GM18526 (cell line): ENCODE data around the gene ZMIZ2.

Experiments used
- POLR2A ChIP-seq: IDR thresholded peaks from 3 replicates; pipeline ENCODE4 v1.6.1; 2011; ENCODE audit not compliant: insufficient read length; ENCODE audit errors: extremely low read depth

Gene ZMIZ2

DNA sequence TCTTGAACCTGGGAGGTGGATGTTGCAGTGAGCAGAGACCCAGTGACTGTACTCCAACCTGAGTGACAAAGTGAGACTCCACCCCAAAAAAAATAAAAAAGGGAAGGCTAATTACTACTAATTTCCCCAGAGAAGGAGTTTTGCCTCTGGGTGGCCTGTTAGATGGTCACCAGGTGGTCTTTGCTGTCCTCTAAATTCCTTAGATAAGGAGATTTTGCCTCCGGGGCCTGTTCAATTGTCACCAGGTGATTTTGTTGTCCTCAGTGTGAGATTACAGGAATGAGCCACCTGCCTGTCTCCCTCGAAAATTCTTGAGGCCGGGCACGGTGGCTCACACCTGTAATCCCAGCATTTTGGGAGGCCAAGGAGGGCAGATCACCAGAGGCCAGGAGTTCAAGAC, 24.4 kb upstream of the ZMIZ2 start:
- TF ChIP-seq POLR2A: no peak

DNA sequence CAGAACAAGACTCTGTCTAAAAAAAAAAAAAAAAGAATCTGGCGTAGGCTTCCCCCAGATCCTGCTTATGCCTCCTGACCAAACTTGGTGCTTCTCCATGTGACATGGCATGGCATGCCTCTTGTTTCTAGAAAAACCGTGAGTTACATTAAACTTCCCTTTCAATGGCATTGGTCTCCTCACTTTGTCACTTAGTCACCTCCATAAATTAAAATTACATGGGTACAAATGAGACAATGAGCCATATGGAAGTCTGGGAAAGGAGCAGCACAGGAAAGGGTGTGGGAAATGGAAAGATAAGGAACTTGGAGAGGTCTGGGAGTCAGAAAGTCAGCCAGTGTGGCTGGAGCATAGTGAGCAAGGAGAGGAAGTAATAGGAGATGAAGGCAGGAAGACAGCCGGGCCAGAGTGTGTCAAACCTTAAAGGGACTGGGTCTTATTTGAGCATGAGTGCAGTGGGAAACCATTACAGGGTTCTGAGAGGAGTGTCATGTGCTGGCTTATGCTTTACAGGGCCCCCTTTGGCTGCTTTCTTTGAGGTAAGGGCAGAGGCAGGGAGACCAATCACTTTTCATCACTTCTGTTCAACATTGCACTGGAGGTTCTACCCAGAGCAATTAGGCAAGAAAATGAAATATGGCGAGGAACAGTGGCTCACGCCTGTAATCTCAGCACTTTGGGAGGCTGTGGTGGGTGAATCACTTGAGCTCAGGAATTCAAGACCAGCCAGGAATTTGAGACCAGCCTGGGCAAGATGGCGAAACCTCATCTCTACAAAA, 21.3 kb upstream of the ZMIZ2 start:
- TF ChIP-seq POLR2A: no peak

DNA sequence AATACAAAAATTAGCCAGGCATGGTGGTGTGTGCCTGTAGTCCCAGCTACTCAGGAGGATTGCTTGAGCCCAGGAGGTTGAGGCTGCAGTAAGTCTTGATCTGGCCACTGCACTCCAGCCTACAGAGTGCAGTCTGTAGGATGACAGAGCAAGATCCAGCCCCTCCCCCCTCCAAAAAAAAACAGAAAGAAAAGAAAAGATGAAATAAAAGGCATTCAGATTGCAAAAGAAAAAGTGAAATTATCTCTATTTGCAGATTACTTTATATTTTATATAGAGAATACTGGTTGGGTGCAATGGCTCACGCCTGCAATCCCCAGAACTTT, 20.7 kb upstream of the ZMIZ2 start:
- TF ChIP-seq POLR2A: no peak

DNA sequence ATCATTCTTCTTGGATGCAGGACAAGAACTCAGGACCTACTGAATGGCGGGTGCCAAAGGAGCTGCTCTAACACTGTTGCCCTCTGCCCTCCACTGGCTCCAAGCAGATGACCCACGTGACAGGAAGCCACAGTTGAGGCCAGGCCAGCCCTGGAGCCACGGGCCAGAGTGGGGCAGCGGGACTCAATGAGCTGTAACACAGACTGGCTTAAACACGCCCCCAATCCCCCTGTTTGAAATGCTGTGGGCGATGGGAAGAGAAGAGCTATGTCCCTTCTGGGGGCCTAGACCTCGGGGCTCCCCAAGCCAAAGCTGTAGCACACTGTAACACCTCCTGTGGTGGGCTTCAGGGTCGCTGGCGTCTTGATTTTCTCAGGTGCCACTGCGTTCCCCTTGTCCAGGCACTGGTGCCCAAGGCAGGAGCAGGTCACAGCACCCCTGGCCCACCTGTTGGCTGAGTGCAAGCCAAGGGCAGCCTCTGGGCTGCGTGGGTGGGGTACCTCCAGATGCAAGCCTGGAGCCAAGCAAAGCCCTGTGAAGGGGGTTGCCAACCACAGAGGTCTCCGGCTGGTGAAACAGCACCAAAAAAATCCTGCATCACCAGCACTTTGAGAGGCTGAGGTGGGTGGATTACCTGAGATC, 18.6 kb upstream of the ZMIZ2 start:
- TF ChIP-seq POLR2A: no peak

DNA sequence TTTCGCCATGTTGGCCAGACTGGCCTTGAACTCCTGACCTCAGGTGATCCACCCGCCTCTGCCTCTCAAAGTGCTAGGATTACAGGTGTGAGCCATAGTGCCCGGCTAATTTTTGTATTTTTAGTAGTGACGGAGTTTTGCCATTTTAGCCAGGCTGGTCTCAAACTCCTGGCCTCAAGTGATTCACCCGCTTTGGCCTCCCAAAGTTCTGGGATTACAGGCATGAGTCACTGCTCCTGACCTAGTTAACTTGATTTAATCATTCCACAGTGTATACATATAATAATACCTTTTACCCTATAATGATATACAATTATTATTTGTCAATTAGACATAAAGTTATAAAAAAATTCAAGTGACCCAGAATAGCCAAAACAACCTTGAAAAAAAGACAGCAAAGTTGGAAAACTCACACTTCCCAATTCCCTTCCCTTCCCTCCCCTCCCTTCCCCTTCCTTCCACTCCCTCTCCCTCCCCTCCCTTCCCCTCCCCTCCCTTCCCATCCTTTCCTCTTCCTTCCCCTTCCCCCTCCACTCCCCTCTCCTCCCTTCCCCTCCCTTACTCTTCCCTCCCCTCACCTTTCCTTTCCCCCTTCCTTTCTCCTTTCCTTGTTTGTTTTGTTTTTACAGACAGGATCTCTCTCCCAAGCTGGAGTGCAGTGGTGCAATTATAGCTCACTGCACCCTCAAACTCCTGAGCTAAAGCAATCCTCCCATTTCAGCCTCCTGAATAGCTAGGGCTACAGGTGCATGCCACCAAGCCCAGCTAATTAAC, 14.8 kb upstream of the ZMIZ2 start:
- no peak for TF ChIP-seq POLR2A

DNA sequence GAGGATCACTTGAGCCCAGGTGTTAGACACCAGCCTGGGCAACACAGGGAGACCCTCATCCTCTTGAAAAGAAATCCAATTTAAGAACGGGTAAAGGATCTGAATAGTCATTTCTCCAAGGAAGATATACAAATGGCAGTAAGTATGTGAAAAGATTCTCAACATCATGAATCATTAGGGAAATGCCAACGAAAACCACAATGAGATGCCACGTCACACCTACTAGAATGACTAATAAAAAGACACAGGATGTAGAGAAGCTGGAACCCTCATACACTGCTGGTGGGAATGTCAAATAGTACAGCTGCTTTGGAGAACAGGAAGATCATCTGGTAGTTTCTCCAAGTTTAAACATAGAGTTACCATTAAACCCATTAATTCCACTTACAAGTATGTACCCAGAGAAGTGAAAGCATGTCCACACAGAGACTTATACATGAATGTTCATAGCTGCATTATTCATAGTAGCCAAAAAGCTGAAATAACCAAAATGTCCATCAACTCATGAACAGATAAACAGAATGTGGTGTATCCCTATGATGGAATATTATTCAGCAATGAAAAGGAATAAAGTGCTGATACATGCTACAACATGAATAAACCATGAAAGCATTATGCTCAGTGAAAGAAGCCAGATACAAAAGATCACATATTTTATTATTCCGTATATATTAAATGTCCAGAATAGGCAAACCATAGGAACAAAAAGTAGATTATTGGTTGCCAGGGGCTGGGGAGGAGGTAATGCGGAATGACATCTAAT, 13.1 kb upstream of the ZMIZ2 start:
- TF ChIP-seq POLR2A: no peak

DNA sequence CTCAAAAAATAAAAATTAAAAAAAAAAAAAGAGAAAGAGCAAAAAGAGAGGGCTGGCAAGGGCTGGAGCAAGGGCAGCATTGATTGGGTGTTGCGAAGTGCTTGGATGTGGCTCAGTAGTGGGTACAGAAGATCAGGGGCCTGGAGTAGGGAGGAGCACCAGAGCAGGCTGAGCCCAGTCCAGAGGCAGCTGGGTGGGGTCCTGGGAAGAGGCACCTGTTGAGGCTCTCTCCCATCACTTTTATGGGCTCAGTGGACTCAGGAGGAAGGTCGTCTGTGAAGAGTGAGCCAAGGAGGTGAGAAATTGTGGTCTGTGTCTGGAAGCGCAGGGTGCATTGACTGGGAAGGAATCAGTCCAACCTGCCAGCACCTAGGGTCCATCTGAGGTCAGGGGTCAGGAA, 11.8 kb upstream of the ZMIZ2 start:
- no peak for TF ChIP-seq POLR2A

DNA sequence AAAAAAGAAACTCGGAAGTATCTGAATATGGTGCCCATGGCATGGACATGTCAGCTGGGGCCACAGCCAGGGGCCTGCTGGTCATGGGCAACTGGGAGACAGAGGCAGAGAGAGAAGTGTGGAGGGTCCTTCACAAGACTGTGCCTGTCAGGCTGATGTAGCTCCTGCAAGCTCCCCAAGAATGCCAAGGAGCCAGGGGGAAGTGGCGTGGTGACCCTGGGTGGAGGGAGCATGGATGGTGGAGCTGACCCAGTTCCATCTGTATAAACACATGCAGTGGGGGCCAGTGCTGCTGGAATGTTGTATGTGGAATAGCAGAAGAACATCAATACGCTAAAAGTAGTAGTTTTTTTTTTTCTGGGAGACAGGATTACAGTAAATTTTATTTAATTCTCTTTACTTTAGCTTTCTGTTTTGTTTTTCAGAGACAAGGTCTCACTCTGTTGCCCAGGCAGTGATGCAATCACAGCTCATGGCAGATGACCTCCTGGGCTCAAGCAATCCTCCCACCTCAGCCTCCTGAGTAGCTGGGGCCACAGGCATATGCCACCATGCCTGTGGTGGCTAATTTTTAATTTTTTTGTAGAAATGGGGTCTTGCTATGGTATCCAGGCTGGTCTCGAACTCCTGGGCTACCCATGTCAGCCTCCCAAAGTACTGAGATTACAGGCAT, 10.5 kb upstream of the ZMIZ2 start:
- TF ChIP-seq POLR2A: no peak

DNA sequence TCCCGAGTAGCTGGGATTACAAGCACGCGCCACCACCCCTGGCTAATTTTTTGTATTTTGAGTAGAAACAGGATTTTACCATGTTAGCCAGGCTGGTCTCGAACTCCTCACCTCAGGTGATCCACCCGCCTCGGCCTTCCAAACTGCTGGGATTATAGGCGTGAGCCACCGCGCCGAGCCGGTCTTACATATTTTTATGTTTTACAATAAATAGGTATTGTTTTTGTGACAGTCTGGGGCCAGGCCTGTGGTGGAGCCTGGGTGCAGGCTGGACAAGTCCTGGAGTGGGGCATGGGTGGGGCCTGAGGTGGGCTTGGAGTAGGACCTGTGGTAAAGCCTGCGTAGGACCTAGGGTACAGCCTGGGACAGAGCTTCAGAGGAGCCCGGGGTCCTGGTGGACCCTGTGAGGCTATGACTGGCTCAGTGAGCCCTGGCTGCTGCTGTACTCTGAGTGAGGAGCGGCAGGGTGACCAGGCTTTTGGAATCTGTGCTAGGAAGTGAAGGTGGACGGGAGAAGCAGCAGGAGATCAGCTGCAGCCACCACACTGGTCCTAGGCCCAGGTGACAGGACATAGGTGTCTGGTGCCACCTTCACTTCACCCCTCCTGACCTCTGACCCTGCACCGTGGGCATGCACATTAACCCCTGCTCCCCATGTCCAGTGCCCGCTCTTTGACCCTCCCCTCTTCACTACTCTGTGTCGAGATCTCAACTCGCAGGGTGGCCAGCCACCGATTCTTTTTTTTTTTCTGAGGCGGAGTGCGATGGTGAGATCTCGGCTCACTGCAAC, 9.6 kb upstream of the ZMIZ2 start:
- no peak for TF ChIP-seq POLR2A

DNA sequence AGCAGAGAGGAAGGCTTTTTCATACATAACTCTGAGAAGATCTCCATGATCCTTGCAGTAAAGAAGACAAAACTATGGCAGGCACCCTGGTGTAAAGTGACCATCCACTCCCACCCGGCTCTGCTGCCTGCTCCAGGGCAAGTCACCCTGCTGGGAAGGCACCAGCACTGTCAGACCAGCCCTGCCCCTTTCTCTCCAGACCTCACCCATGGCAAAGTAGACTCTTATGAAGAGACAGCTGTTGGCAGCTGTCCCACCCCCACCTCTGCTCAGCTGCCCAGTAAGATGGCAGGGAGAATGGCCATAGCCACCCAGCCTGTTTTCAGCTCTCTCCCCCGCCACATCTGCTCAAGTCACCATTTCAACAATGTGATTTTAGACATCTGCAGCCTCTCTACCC, 8.6 kb upstream of the ZMIZ2 start:
- no peak for TF ChIP-seq POLR2A

DNA sequence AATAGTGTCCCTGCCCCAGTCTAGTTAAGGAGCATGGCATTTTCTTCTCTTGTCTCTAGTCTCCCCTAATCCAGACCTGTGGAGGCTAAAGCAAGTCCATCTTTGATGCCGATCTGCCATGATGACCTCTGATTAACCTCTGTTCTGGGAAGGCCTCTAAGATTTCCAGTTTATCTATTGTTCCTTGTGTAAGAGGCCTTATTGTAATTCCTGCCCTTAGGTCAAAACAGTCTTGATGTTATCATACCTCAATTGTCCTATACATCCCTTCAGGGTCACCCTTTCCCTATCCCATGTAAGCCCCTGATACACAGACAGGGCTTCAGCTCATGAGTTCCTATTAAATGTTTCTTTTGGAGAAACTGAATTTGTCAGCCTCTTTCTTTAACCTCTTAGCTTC, 4.9 kb upstream of the ZMIZ2 start:
- TF ChIP-seq POLR2A: no peak

DNA sequence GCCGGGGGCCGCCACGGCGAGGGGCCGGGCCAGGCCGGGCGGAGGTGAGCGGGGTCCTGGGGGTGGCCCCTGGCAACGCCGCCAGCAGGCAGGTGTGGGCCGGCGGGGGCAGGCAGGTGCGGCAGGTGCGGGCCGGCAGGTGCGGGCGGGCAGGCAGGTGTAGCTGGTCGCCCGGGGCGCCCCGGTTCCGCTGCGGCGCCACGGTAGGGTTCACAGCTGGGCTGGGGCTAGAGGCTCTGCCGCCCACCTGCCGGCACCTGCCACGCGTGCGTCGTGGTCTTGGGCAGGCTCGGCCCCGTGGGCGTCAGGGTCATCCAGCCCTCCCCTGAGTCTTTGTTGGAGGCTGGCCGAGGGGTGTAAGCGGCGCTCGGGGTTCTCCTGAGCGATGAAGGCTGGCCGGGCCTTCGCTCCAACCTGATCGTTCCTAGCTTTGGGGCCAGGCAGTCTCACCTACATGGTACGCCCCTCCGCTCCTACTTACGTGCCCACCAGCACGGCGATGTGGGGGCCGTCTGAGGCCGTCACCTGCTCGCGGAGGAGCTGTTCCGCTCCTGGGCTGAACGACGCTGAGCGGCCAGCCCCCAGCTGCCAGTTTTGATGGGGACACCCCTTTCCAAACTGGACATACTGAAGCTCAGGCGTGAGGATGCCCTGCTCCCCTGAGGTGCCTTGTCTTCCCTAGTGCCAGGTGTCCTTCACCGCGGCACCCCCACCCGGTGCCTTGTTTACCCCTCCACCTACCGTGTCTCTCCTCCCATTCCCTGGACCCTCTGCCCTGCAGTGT, 493 bp downstream of the ZMIZ2 start:
- TF ChIP-seq POLR2A: no peak

DNA sequence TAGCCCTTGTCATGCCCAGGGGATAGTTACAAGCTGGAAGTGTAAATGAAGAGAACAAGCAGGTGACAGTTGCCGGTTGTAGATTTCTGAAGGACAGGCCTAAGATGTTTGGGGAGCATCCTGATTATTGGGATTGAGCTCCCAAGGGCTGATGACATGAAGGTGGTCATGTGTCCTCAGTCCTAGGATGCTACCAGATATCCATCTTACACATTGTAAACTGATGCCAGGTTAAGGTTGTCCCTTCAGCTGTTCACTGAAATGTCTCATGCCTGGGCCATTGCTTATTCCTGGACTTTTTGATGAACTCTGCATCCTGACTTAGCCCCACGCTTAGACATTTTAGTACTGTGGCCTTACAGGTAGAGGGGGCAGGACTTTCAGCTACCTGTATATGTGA, 1.3 kb downstream of the ZMIZ2 start:
- no peak for TF ChIP-seq POLR2A
